Activated CD8-positive, alpha-beta T cell treated with anti-CD3 and anti-CD28 coated beads for 36 hours (primary cell): ENCODE data around the gene IL6ST. TPM values are rescaled to one million over a fixed set of nuclear protein-coding genes. Genes with fewer than 3 reads are reported as not detected.
A peak's percentile ranks its signal among the peaks of the same experiment; 100 is the strongest.

ENCODE experiments used
- ATAC-seq: fragments of 200-7000 bp; cut with Tn5 transposase; one replicate; pipeline ENCODE4 v1.10.0; 2021; ENCODE audit warnings: mild to moderate bottlenecking, moderate library complexity
- CTCF ChIA-PET: fragments of 350-600 bp; sonication (Branson Sonifier 250); formaldehyde crosslinking; loops from one replicate; lab custom pipeline; 2021; ENCODE audit warnings: antibody characterized with exemption; lab: Charles Lee
- POLR2A ChIA-PET: fragments of 350-600 bp; sonication (Branson Sonifier 250); formaldehyde crosslinking; loops from one replicate; lab custom pipeline; 2021; ENCODE audit warnings: antibody characterized with exemption; lab: Charles Lee
- DNase-seq: peaks from one replicate; pipeline ENCODE4 v3.0.0-alpha.2; 2020
- H3K27ac Mint-ChIP-seq: one replicate; pipeline ENCODE4 v1.8.0; 2021; ENCODE audit warnings: mild to moderate bottlenecking, mixed read lengths
- H3K27me3 Mint-ChIP-seq: one replicate; pipeline ENCODE4 v1.8.0; 2021; ENCODE audit warnings: mixed read lengths
- H3K36me3 Mint-ChIP-seq: one replicate; pipeline ENCODE4 v1.8.0; 2021; ENCODE audit warnings: low read depth, mixed read lengths
- H3K4me1 Mint-ChIP-seq: one replicate; pipeline ENCODE4 v1.8.0; 2021; ENCODE audit warnings: low read depth, mixed read lengths
- H3K4me3 Mint-ChIP-seq: one replicate; pipeline ENCODE4 v1.8.0; 2021; ENCODE audit warnings: mild to moderate bottlenecking, moderate library complexity, mixed read lengths
- H3K9me3 Mint-ChIP-seq: one replicate; pipeline ENCODE4 v1.8.0; 2021; ENCODE audit warnings: mixed read lengths
- intact Hi-C: fragments of 100-400 bp; cut with micrococcal nuclease; formaldehyde crosslinking; loops from one replicate; pipeline ENCODE4 v1.10.0; 2022
- total RNA-seq, 2 experiments: library from RNA; stranded (reverse); gene quantifications; one replicate each; pipeline ENCODE4 v1.2.3, GENCODE V29; 2021
- TF ChIP-seq, protein P1 (sequence below): fragments of 200-600 bp; IDR thresholded peaks from one replicate; pipeline ENCODE4 v1.8.0; 2022; ENCODE audit warnings: antibody characterized with exemption, mild to moderate bottlenecking

IL6ST gene
- total RNA-seq, 2 experiments from 2014 or later, result 31.4 to 35.3 TPM

DNA sequence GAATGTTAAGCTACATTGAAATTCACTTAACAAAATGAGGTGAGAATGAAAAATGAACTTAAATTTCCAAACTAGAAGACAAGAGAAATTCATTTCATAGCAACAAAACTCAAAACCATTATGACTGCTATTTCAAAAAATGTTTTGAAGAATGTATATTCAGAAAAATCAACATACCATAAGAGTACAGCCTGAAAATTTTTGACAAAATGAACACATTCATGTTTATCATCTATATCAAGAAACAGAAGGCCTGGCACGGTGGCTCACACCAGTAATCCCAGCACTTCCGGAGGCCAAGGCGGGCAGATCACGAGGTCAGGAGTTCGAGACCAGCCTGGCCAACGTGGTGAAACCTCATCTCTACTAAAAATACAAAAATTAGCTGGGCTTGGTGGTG is 4.2 kb upstream of the IL6ST start:
- peaks cover 21% of the 10 kb centered on the region for H3K4me1 Mint-ChIP-seq
- no peaks in the 10 kb centered on the region for H3K27me3 Mint-ChIP-seq
- H3K4me3 Mint-ChIP-seq, result no peak overlapping the region
- H3K27ac Mint-ChIP-seq, result no peak overlapping the region
- TF ChIP-seq, protein P1, sequence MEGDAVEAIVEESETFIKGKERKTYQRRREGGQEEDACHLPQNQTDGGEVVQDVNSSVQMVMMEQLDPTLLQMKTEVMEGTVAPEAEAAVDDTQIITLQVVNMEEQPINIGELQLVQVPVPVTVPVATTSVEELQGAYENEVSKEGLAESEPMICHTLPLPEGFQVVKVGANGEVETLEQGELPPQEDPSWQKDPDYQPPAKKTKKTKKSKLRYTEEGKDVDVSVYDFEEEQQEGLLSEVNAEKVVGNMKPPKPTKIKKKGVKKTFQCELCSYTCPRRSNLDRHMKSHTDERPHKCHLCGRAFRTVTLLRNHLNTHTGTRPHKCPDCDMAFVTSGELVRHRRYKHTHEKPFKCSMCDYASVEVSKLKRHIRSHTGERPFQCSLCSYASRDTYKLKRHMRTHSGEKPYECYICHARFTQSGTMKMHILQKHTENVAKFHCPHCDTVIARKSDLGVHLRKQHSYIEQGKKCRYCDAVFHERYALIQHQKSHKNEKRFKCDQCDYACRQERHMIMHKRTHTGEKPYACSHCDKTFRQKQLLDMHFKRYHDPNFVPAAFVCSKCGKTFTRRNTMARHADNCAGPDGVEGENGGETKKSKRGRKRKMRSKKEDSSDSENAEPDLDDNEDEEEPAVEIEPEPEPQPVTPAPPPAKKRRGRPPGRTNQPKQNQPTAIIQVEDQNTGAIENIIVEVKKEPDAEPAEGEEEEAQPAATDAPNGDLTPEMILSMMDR, result no peak
- DNase-seq (no peak), ATAC-seq (no peak)
- intact Hi-C loops, result loop anchor here (5.0 kb wide), 1 partner anchor 58 kb away; no protein-coding TSS in a partner anchor
- ChIA-PET POLR2A (interaction anchor here (0.7 to 1.4 kb wide), 2 partner anchors 13 to 71 kb away, joined by 3 read pairs; no protein-coding TSS in a partner anchor), CTCF (interaction anchor here (1.1 kb wide), 1 partner anchor 16 kb away, joined by 3 read pairs; no protein-coding TSS in a partner anchor)
- peaks cover 3% of the 10 kb centered on the region for H3K36me3 Mint-ChIP-seq
- peaks cover 6% of the 10 kb centered on the region for H3K9me3 Mint-ChIP-seq

GRCh38 chr5:55997742-55998351 is 3.1 kb upstream of the IL6ST start:
- intact Hi-C loops, result loop anchor here (5.0 kb wide), 1 partner anchor 59 kb away; no protein-coding TSS in a partner anchor
- Mint-ChIP-seq H3K9me3 (peaks cover 6% of the 10 kb centered on the region), H3K27me3 (no peaks in the 10 kb centered on the region), H3K36me3 (peaks cover 3% of the 10 kb centered on the region), H3K4me1 (peaks cover 23% of the 10 kb centered on the region), H3K27ac (peak overlapping the region; percentile 26), H3K4me3 (no peak overlapping the region)
- ChIA-PET CTCF (interaction anchor here (1.0 to 1.1 kb wide), 2 partner anchors 15 to 204 kb away, joined by 3 read pairs; no protein-coding TSS in a partner anchor), POLR2A (interaction anchor here (0.5 to 1.4 kb wide), 2 partner anchors 14 to 54 kb away, joined by 3 read pairs; no protein-coding TSS in a partner anchor)
- DNase-seq (peak; percentile 36), ATAC-seq (no peak)
- TF ChIP-seq, protein P1, result no peak

GRCh38 chr5:55994998-55995914 is 493 bp upstream of the IL6ST start:
- peak overlapping the region; percentile 99 for H3K27ac Mint-ChIP-seq

GRCh38 chr5:55993731-55994494 is 850 bp downstream of the IL6ST start:
- peaks cover 60% of the 10 kb centered on the region for H3K4me1 Mint-ChIP-seq
- peaks cover 24% of the 10 kb centered on the region for H3K36me3 Mint-ChIP-seq
- peaks cover 4% of the 10 kb centered on the region for H3K9me3 Mint-ChIP-seq
- POLR2A ChIA-PET, result interaction anchor here (0.6 to 2.2 kb wide), 9 partner anchors 11 to 207 kb away, joined by 3 to 11 read pairs (median 4); no protein-coding TSS in a partner anchor
- DNase-seq (no peak), ATAC-seq (no peak)
- TF ChIP-seq, protein P1, result no peak
- peak overlapping the region; percentile 99 for H3K27ac Mint-ChIP-seq
- intact Hi-C loops, result loop anchor here (5.0 kb wide), 1 partner anchor 88 kb away; no protein-coding TSS in a partner anchor
- peak overlapping the region; percentile 97 for H3K4me3 Mint-ChIP-seq
- CTCF ChIA-PET, result interaction anchor here (1.2 to 1.8 kb wide), 4 partner anchors 8 to 57 kb away, joined by 3 to 7 read pairs (median 4); no protein-coding TSS in a partner anchor
- no peaks in the 10 kb centered on the region for H3K27me3 Mint-ChIP-seq

More at GRCh38 chr5:55994998-55995914, 493 bp upstream of the IL6ST start:
- POLR2A ChIA-PET, result interaction anchor here (1.0 to 2.2 kb wide), 8 partner anchors 12 to 206 kb away, joined by 3 to 11 read pairs (median 4); no protein-coding TSS in a partner anchor
- H3K36me3 Mint-ChIP-seq, result peaks cover 20% of the 10 kb centered on the region
- H3K27me3 Mint-ChIP-seq, result no peaks in the 10 kb centered on the region
- ATAC-seq (peak; percentile 95), DNase-seq (peak; percentile 96)
- H3K4me3 Mint-ChIP-seq, result peak overlapping the region; percentile 97
- intact Hi-C loops, result loop anchor here (5.0 kb wide), 2 partner anchors 62 to 87 kb away; no protein-coding TSS in a partner anchor
- CTCF ChIA-PET, result interaction anchor here (0.6 to 1.1 kb wide), 2 partner anchors 11 to 17 kb away, joined by 3 read pairs; no protein-coding TSS in a partner anchor
- peaks cover 4% of the 10 kb centered on the region for H3K9me3 Mint-ChIP-seq
- TF ChIP-seq, protein P1, result no peak
- H3K4me1 Mint-ChIP-seq, result peaks cover 47% of the 10 kb centered on the region
